ENCODE results near the gene GIMAP5.
A peak's percentile ranks its signal among the peaks of the same experiment; 100 is the strongest.

The GIMAP5 gene

GRCh38 chr7:150723467-150723866 is 13.8 kb upstream of the GIMAP5 start:
- H3K4me3 ChIP-seq = no peak overlapping the region
- no peaks in the 10 kb centered on the region for H3K27me3 ChIP-seq (ENCODE audit: low read depth)
- no peaks in the 10 kb centered on the region for H3K36me3 ChIP-seq (replicated peaks)
- no peaks in the 10 kb centered on the region for H3K9me3 ChIP-seq
- no peak for DNase-seq (ENCODE audit: low spot score in 2 of 2)
- in situ Hi-C loops (cut with MboI; ENCODE audit: low sequenced_read_pairs) = no loop called here
- no peaks in the 10 kb centered on the region for H3K4me1 ChIP-seq

GRCh38 chr7:150727381-150727780 is 9.8 kb upstream of the GIMAP5 start:
- Histone ChIP-seq H3K4me3 (no peak overlapping the region), H3K9me3 (no peaks in the 10 kb centered on the region), H3K36me3 (replicated peaks) (no peaks in the 10 kb centered on the region), H3K27me3 (ENCODE audit: low read depth) (no peaks in the 10 kb centered on the region), H3K4me1 (no peaks in the 10 kb centered on the region)
- in situ Hi-C loops (cut with MboI; ENCODE audit: low sequenced_read_pairs) = no loop called here
- DNase-seq (ENCODE audit: low spot score in 2 of 2) = no peak

GRCh38 chr7:150728011-150728410 is 9.2 kb upstream of the GIMAP5 start:
- Histone ChIP-seq H3K4me3 (no peak overlapping the region), H3K9me3 (no peaks in the 10 kb centered on the region), H3K4me1 (no peaks in the 10 kb centered on the region), H3K36me3 (replicated peaks) (no peaks in the 10 kb centered on the region), H3K27me3 (ENCODE audit: low read depth) (no peaks in the 10 kb centered on the region)
- in situ Hi-C loops (cut with MboI; ENCODE audit: low sequenced_read_pairs) = no loop called here
- no peak for DNase-seq (ENCODE audit: low spot score in 2 of 2)

GRCh38 chr7:150728609-150729008 is 8.6 kb upstream of the GIMAP5 start:
- no peak overlapping the region for H3K4me3 ChIP-seq
- in situ Hi-C loops (cut with MboI; ENCODE audit: low sequenced_read_pairs) = no loop called here
- H3K36me3 ChIP-seq (replicated peaks) = no peaks in the 10 kb centered on the region
- no peak for DNase-seq (ENCODE audit: low spot score in 2 of 2)
- H3K27me3 ChIP-seq (ENCODE audit: low read depth) = no peaks in the 10 kb centered on the region
- no peaks in the 10 kb centered on the region for H3K4me1 ChIP-seq
- no peaks in the 10 kb centered on the region for H3K9me3 ChIP-seq

GRCh38 chr7:150731916-150732315 is 5.3 kb upstream of the GIMAP5 start:
- in situ Hi-C loops (cut with MboI; ENCODE audit: low sequenced_read_pairs) = no loop called here
- Histone ChIP-seq H3K9me3 (no peaks in the 10 kb centered on the region), H3K4me1 (peaks cover 5% of the 10 kb centered on the region), H3K4me3 (no peak overlapping the region), H3K27me3 (ENCODE audit: low read depth) (no peaks in the 10 kb centered on the region), H3K36me3 (replicated peaks) (no peaks in the 10 kb centered on the region)
- DNase-seq (ENCODE audit: low spot score in 2 of 2) = no peak

- in situ Hi-C loops (cut with MboI; ENCODE audit: low sequenced_read_pairs) = no loop called here
- no peak overlapping the region for H3K4me3 ChIP-seq
- no peaks in the 10 kb centered on the region for H3K36me3 ChIP-seq (replicated peaks)
- H3K9me3 ChIP-seq = no peaks in the 10 kb centered on the region
- H3K4me1 ChIP-seq = peaks cover 5% of the 10 kb centered on the region
- no peak for DNase-seq (ENCODE audit: low spot score in 2 of 2)
- peaks cover under 1% of the 10 kb centered on the region; the same call in 1 of the 2 replicates for H3K27me3 ChIP-seq (ENCODE audit: low read depth)
Observed at GRCh38 chr7:150732786-150733481, 4.3 kb upstream of the GIMAP5 start.

DNA sequence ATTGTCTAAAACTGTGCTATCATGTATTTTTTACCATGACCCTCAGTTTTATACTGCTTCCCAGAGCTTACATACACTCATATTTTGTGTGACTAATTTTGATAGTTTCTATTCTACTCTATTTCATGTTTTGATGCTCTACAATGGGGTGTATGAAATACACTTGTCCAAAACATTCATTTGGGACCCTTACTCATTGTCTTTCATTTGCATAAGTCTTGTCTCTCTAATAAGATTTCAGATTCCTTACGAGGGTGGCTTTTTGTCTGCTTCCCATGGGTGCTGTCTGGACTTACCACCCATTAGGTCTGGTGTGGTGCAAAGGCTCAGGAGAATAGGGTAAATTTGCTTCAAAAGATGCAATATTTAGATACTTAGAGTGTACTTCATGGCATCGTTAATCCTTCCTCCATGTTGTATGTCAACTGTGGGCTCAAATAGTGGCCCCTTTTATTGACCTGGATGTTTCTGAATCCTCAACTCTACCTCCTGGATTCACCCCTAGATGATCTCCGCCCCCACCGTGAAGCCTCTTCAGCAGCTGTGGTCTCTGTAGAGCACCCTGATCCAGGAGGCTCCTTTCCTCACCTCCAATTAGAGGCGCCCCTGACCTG is 3.6 kb upstream of the GIMAP5 start:
- DNase-seq (ENCODE audit: low spot score in 2 of 2) = no peak
- Histone ChIP-seq H3K9me3 (no peaks in the 10 kb centered on the region), H3K36me3 (replicated peaks) (no peaks in the 10 kb centered on the region), H3K4me1 (peaks cover 5% of the 10 kb centered on the region), H3K27me3 (ENCODE audit: low read depth) (peaks cover 6% of the 10 kb centered on the region; the same call in 1 of the 2 replicates), H3K4me3 (no peak overlapping the region)
- in situ Hi-C loops (cut with MboI; ENCODE audit: low sequenced_read_pairs) = no loop called here

- Histone ChIP-seq H3K9me3 (no peaks in the 10 kb centered on the region), H3K27me3 (ENCODE audit: low read depth) (peaks cover 7% of the 10 kb centered on the region; the same call in 1 of the 2 replicates), H3K36me3 (replicated peaks) (no peaks in the 10 kb centered on the region), H3K4me3 (no peak overlapping the region), H3K4me1 (peaks cover 5% of the 10 kb centered on the region)
- in situ Hi-C loops (cut with MboI; ENCODE audit: low sequenced_read_pairs) = no loop called here
- no peak for DNase-seq (ENCODE audit: low spot score in 2 of 2)
Observed at GRCh38 chr7:150734254-150734653, 3.0 kb upstream of the GIMAP5 start.

DNA sequence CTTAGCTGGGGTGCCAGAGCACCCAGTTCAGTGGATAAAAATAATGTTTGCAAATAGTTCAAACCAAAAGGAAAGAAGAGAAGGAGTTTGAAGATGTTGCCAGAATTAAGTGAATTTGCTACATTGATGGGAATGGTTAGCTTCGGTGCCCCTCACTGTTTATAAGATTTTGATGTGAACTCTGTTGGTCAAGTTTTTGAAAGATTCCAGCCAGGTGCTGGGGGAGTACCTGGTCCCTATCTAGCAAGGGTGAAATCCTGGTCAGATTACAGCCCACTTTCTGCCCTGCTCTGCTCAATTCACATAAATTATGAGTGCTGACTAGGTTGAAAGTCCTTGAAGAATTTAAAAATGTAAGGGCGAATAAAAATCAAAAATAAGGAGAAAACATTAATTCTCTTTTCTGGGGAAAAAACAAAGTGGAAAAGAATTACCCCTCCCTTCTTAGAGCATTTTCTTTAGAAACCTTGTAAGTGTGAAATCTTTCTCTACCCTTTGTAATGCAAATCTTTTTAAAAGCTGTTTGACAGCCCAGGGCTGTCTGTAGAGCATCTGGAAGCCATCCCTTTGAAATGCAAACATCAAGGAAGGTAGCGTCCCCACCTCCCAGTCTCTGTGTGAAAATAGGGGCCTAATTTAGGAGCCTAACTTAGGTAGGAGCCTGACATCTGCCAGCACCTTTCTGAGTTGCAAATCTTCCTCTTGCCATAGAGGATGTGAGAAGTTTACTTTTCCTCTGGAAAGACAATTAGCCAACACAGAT is 1.4 kb upstream of the GIMAP5 start:
- in situ Hi-C loops (cut with MboI; ENCODE audit: low sequenced_read_pairs) = no loop called here
- Histone ChIP-seq H3K4me1 (peaks cover 5% of the 10 kb centered on the region), H3K27me3 (ENCODE audit: low read depth) (peaks cover 8% of the 10 kb centered on the region; the same call in 1 of the 2 replicates), H3K4me3 (no peak overlapping the region), H3K36me3 (replicated peaks) (no peaks in the 10 kb centered on the region), H3K9me3 (no peaks in the 10 kb centered on the region)
- DNase-seq (ENCODE audit: low spot score in 2 of 2) = peak; percentile 35 to 55

GRCh38 chr7:150736864-150737263 is 354 bp upstream of the GIMAP5 start:
- H3K36me3 ChIP-seq (replicated peaks) = no peaks in the 10 kb centered on the region
- no peaks in the 10 kb centered on the region for H3K9me3 ChIP-seq
- H3K4me3 ChIP-seq = no peak overlapping the region
- in situ Hi-C loops (cut with MboI; ENCODE audit: low sequenced_read_pairs) = no loop called here
- no peak for DNase-seq (ENCODE audit: low spot score in 2 of 2)
- H3K4me1 ChIP-seq = peaks cover 5% of the 10 kb centered on the region
- H3K27me3 ChIP-seq (ENCODE audit: low read depth) = peaks cover 8% of the 10 kb centered on the region; the same call in 1 of the 2 replicates

DNA sequence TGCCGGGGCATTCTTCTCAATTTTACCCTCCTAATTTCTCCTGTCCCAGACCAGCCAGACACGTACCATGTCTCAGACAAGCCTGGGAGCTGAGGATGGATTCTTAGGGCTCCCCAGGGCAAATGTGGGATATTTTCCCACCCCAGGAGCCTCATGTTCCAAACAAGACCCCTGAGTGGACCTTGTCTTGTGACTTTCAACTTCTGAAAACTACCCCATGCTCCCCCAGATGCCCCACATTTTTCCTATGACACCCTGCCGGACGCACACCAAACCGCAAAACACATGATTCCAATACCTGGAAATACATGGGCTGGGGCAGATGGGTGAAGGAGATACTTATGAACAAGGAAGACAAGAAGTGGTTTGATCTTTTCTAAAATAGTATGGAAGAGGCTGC is 874 bp downstream of the GIMAP5 start:
- no peaks in the 10 kb centered on the region for H3K9me3 ChIP-seq
- H3K4me1 ChIP-seq = peaks cover 5% of the 10 kb centered on the region
- DNase-seq (ENCODE audit: low spot score in 2 of 2) = no peak
- in situ Hi-C loops (cut with MboI; ENCODE audit: low sequenced_read_pairs) = no loop called here
- no peak overlapping the region for H3K4me3 ChIP-seq
- H3K27me3 ChIP-seq (ENCODE audit: low read depth) = peaks cover 8% of the 10 kb centered on the region; the same call in 1 of the 2 replicates
- no peaks in the 10 kb centered on the region for H3K36me3 ChIP-seq (replicated peaks)

DNA sequence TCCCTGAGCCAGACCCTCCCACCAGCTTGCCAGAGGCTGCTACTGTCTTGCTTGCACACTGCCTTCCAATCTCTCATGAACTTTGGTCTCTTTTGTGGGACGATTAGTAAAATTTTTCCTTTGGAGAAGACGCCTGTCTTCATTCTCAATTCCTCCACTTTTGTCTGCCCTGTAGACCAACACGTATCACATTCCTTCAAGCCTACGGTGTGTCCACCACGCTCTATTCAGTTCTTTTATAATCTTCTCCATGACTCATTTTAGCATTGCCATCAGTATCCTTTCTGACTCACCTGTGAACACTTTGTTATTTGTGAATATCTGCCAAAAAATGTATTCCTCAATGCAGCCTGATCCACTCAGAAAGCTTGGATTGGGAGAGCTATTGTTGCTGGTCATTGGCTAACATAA is 1.4 kb downstream of the GIMAP5 start:
- H3K36me3 ChIP-seq (replicated peaks) = no peaks in the 10 kb centered on the region
- no peak overlapping the region for H3K4me3 ChIP-seq
- peaks cover 8% of the 10 kb centered on the region; the same call in 1 of the 2 replicates for H3K27me3 ChIP-seq (ENCODE audit: low read depth)
- DNase-seq (ENCODE audit: low spot score in 2 of 2) = no peak
- in situ Hi-C loops (cut with MboI; ENCODE audit: low sequenced_read_pairs) = no loop called here
- no peaks in the 10 kb centered on the region for H3K9me3 ChIP-seq
- H3K4me1 ChIP-seq = peaks cover 5% of the 10 kb centered on the region

DNA sequence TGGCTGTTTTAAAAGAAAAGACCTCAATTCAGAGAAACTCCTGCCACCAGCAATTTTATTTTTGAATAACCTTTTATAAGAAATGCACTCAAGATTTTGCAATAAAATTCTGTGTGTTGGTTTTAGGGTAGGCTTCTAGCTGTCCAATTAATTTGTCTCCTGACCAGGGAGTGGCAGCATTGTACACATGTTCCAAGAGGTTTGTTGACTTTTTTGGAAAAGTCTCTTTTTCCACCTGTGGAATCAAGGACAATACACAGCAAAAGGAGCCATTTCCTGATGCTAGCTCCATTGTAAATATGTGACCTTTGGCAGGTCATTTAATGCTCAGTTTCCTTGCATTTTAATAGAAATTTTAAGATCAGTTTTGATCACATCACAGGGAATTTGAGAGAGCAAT is 1.8 kb downstream of the GIMAP5 start:
- peaks cover 5% of the 10 kb centered on the region for H3K4me1 ChIP-seq
- DNase-seq (ENCODE audit: low spot score in 2 of 2) = no peak

GRCh38 chr7:150740053-150740452 is 2.8 kb downstream of the GIMAP5 start:
- in situ Hi-C loops (cut with MboI; ENCODE audit: low sequenced_read_pairs) = no loop called here
- H3K27me3 ChIP-seq (ENCODE audit: low read depth) = peaks cover 8% of the 10 kb centered on the region; the same call in 1 of the 2 replicates
- no peak for DNase-seq (ENCODE audit: low spot score in 2 of 2)
- H3K9me3 ChIP-seq = no peaks in the 10 kb centered on the region
- peaks cover 5% of the 10 kb centered on the region for H3K4me1 ChIP-seq
- no peak overlapping the region for H3K4me3 ChIP-seq
- no peaks in the 10 kb centered on the region for H3K36me3 ChIP-seq (replicated peaks)

More for the DNA sequence above, 1.8 kb downstream of the GIMAP5 start:
- no peaks in the 10 kb centered on the region for H3K36me3 ChIP-seq (replicated peaks)
- H3K27me3 ChIP-seq (ENCODE audit: low read depth) = peaks cover 8% of the 10 kb centered on the region; the same call in 1 of the 2 replicates
- no peaks in the 10 kb centered on the region for H3K9me3 ChIP-seq
- in situ Hi-C loops (cut with MboI; ENCODE audit: low sequenced_read_pairs) = no loop called here
- no peak overlapping the region for H3K4me3 ChIP-seq
